ENCODE data around the gene TUBE1.

DNA sequence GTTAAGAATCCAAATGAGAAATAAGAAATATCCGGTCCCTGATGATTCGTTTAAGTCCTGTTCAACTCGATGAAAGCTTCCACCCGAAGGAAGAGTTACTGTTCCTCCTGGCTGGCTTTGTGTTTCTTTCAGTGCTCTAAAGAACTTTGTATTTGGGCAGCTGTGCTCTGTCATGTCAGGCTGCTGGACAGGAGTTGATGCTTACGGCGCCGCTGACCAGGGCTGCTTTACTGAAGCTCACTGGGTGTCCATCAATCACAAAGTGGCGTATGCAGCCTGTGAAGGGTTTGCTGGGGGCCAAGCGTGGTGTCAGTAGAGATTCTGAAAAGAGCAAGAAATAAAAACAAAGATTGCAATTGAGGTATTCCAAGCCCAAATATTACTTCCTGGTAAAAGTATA lies 22.0 kb upstream of the TUBE1 start:
- TF ChIP-seq, protein P1, sequence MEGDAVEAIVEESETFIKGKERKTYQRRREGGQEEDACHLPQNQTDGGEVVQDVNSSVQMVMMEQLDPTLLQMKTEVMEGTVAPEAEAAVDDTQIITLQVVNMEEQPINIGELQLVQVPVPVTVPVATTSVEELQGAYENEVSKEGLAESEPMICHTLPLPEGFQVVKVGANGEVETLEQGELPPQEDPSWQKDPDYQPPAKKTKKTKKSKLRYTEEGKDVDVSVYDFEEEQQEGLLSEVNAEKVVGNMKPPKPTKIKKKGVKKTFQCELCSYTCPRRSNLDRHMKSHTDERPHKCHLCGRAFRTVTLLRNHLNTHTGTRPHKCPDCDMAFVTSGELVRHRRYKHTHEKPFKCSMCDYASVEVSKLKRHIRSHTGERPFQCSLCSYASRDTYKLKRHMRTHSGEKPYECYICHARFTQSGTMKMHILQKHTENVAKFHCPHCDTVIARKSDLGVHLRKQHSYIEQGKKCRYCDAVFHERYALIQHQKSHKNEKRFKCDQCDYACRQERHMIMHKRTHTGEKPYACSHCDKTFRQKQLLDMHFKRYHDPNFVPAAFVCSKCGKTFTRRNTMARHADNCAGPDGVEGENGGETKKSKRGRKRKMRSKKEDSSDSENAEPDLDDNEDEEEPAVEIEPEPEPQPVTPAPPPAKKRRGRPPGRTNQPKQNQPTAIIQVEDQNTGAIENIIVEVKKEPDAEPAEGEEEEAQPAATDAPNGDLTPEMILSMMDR (IDR thresholded peaks at IDR 0.05), result no peak
- no peak for TF ChIP-seq ZFX (IDR thresholded peaks at IDR 0.05; ENCODE audit: borderline replicate concordance)
